Sigmoid colon (tissue), 4 donors: Measurements from ENCODE around the gene CAT.

ENCODE experiments used
- EP300 ChIP-seq, 4 donors: sonication (generic); formaldehyde crosslinking; IDR thresholded peaks; one replicate each; pipeline ENCODE4 v1.6.1; 2017; ENCODE audit warnings: antibody characterized with exemption in 4 of 4
- POLR2A ChIP-seq, 2 donors: fragments of 450-650 bp; IDR thresholded peaks; one replicate each; pipeline ENCODE4 v1.6.1; 2016; ENCODE audit warnings: antibody characterized with exemption in 2 of 2, mild to moderate bottlenecking in 2 of 2, moderate library complexity in 2 of 2
- POLR2AphosphoS5 ChIP-seq, 4 donors: sonication (generic); formaldehyde crosslinking; IDR thresholded peaks; one replicate each; pipeline ENCODE4 v1.6.1; 2017; ENCODE audit warnings: antibody characterized with exemption in 4 of 4
- TF ChIP-seq, protein P1 (sequence below), 4 experiments: fragments of 450-650 bp in 3 of 4; fragments of 200-600 bp in 1 of 4; IDR thresholded peaks; one replicate each; pipeline ENCODE4 v1.5.1; 2016 to 2019; ENCODE audit warnings: antibody characterized with exemption in 4 of 4, mild to moderate bottlenecking in 3 of 4, moderate library complexity in 2 of 4

DNA sequence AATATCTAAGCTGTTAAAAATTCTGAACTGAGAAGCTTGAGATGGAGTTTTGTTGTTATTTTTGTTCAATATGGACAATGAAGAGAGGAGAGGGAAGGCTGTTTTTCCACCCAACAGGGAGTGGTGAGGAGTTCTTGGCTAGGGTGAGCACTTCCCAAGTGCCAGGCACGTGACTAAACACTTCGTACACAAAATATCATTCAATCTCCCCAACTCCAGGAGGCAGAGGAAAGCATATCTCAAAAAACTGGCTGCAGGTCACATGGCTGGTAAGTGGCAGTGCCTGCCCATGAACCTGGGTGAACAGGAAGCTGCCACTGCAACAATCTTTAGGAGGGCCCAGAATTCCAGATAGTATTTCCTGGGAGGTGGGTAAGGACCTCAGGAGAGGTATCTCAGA lies 63.2 kb downstream of the CAT start:
- TF ChIP-seq POLR2A (IDR thresholded peaks at IDR 0.05) (no peak), EP300 (IDR thresholded peaks at IDR 0.05) (no peak), POLR2AphosphoS5 (IDR thresholded peaks at IDR 0.05) (no peak)
- TF ChIP-seq, protein P1, sequence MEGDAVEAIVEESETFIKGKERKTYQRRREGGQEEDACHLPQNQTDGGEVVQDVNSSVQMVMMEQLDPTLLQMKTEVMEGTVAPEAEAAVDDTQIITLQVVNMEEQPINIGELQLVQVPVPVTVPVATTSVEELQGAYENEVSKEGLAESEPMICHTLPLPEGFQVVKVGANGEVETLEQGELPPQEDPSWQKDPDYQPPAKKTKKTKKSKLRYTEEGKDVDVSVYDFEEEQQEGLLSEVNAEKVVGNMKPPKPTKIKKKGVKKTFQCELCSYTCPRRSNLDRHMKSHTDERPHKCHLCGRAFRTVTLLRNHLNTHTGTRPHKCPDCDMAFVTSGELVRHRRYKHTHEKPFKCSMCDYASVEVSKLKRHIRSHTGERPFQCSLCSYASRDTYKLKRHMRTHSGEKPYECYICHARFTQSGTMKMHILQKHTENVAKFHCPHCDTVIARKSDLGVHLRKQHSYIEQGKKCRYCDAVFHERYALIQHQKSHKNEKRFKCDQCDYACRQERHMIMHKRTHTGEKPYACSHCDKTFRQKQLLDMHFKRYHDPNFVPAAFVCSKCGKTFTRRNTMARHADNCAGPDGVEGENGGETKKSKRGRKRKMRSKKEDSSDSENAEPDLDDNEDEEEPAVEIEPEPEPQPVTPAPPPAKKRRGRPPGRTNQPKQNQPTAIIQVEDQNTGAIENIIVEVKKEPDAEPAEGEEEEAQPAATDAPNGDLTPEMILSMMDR (IDR thresholded peaks at IDR 0.05): no peak
